Measurements from ENCODE around the gene SYNRG.

SYNRG gene

GRCh38 chr17:37494971-37495370 is 114.2 kb downstream of the SYNRG start:
- POLR2A ChIA-PET = no interaction called here
- CTCF ChIA-PET = interaction anchor here (0.7 kb wide), 1 partner anchor 109 kb away, joined by 3 read pairs; no protein-coding TSS in a partner anchor
- TF ChIP-seq FOXM1 (IDR thresholded peaks at IDR 0.05; ENCODE audit: borderline replicate concordance) (no peak), ARNT (IDR thresholded peaks at IDR 0.05) (no peak), FOXA1 (IDR thresholded peaks at IDR 0.05) (no peak), L3MBTL2 (conservative IDR thresholded peaks at IDR 0.05) (no peak), NFRKB (IDR thresholded peaks at IDR 0.05) (no peak)
- no peak for DNase-seq (ENCODE audit: extremely low spot score)

GRCh38 chr17:37494401-37494831 is 114.8 kb downstream of the SYNRG start:
- ChIA-PET POLR2A (no interaction called here), CTCF (interaction anchor here (0.7 kb wide), 1 partner anchor 108 kb away, joined by 3 read pairs; no protein-coding TSS in a partner anchor)
- no peak for DNase-seq (ENCODE audit: extremely low spot score)
- no peak for TF ChIP-seq BHLHE40 (IDR thresholded peaks at IDR 0.05; ENCODE audit: borderline replicate concordance)
- no peak for TF ChIP-seq ELF4 (IDR thresholded peaks at IDR 0.05)
- no peak for TF ChIP-seq LEF1 (IDR thresholded peaks at IDR 0.05; ENCODE audit: borderline replicate concordance)
- no peak for TF ChIP-seq PKNOX1 (IDR thresholded peaks at IDR 0.05)
- TF ChIP-seq FOXA1 (IDR thresholded peaks at IDR 0.05) = no peak
- no peak for TF ChIP-seq HDGF (IDR thresholded peaks at IDR 0.05; ENCODE audit: borderline replicate concordance)
- no peak for TF ChIP-seq ARNT (IDR thresholded peaks at IDR 0.05)
- TF ChIP-seq ZNF384 (IDR thresholded peaks at IDR 0.05) = no peak

- POLR2A ChIA-PET = no interaction called here
- TF ChIP-seq FOXA1 (IDR thresholded peaks at IDR 0.05) (no peak), L3MBTL2 (conservative IDR thresholded peaks at IDR 0.05) (no peak), PKNOX1 (IDR thresholded peaks at IDR 0.05) (no peak), SUZ12 (IDR thresholded peaks at IDR 0.05) (no peak), FOXK2 (IDR thresholded peaks at IDR 0.05) (no peak), CTBP1 (IDR thresholded peaks at IDR 0.05; ENCODE audit: borderline replicate concordance) (no peak), SP1 (IDR thresholded peaks at IDR 0.05) (no peak), ZNF384 (IDR thresholded peaks at IDR 0.05) (no peak), BHLHE40 (IDR thresholded peaks at IDR 0.05; ENCODE audit: borderline replicate concordance) (no peak)
These were observed 115.8 kb downstream of the SYNRG start for GRCh38 chr17:37493249-37494027.

GRCh38 chr17:37492167-37492566 is 117.1 kb downstream of the SYNRG start:
- DNase-seq (ENCODE audit: extremely low spot score) = no peak
- CTCF ChIA-PET = interaction anchor here (0.7 kb wide), 2 partner anchors 16 to 55 kb away, joined by 4 to 6 read pairs; no protein-coding TSS in a partner anchor
- POLR2A ChIA-PET = interaction anchor here (0.8 kb wide), 1 partner anchor 85 kb away, joined by 3 read pairs; no protein-coding TSS in a partner anchor
- TF ChIP-seq HDGF (IDR thresholded peaks at IDR 0.05; ENCODE audit: borderline replicate concordance) = no peak

More at GRCh38 chr17:37493249-37494027, 115.8 kb downstream of the SYNRG start:
- no peak for DNase-seq (ENCODE audit: extremely low spot score)
- CTCF ChIA-PET = no interaction called here

DNA sequence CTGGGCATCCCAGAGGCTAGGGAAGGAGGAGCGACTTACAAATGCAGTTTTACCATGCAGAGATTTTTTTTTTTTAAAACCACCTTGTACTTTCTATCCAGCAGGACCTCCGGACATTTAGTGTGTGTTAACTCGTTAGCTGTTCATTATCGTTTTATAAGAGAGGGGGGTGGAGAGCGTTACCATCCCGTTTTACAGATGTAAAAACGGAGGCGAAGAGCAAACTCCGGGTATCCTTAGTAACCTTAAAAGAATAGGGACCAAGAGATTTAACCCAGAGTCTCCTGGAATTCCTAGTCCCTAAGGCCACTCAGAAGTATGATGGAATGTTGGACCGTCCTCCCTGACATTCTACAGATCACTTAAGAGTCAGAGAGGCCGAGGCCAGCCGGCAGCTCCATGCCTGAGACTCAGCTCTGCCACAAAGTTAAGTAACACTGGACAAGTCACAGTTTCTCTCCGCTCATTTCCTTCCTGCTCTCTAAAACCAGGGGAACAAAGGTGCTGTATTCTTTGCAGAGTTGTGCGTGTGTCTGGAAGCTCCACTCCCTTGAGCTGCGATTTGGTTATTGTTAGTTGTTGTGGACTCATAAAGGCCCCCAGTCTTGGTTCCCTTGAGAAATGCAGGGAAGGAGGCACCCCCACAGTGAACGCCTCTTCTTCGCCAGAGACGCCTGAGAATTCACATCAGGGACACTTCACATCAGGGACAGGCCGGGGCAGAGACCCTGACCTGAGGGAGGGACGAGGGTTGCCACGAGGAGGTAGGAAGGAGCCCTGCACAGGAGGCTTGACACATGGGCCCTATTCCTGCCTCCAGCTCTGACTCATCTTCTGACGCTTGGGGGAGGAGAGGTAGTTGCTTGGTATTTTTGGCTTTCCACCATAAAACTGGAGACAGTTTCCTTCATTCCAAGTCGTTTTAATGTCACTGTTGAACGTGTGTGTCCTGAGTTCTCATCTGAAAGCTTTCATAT is 118.3 kb downstream of the SYNRG start:
- peak; percentile 33 for DNase-seq (ENCODE audit: extremely low spot score)
- ChIA-PET CTCF (interaction anchor here (0.6 kb wide), 1 partner anchor 11 kb away, joined by 4 read pairs; no protein-coding TSS in a partner anchor), POLR2A (interaction anchor here (0.7 to 1.4 kb wide), 4 partner anchors 9 to 280 kb away, joined by 3 to 5 read pairs (median 3); no protein-coding TSS in a partner anchor)
- TF ChIP-seq L3MBTL2 (conservative IDR thresholded peaks at IDR 0.05) (peak; percentile 76), ELF4 (IDR thresholded peaks at IDR 0.05) (no peak), PKNOX1 (IDR thresholded peaks at IDR 0.05) (no peak), CTBP1 (IDR thresholded peaks at IDR 0.05; ENCODE audit: borderline replicate concordance) (no peak), LEF1 (IDR thresholded peaks at IDR 0.05; ENCODE audit: borderline replicate concordance) (no peak)

DNA sequence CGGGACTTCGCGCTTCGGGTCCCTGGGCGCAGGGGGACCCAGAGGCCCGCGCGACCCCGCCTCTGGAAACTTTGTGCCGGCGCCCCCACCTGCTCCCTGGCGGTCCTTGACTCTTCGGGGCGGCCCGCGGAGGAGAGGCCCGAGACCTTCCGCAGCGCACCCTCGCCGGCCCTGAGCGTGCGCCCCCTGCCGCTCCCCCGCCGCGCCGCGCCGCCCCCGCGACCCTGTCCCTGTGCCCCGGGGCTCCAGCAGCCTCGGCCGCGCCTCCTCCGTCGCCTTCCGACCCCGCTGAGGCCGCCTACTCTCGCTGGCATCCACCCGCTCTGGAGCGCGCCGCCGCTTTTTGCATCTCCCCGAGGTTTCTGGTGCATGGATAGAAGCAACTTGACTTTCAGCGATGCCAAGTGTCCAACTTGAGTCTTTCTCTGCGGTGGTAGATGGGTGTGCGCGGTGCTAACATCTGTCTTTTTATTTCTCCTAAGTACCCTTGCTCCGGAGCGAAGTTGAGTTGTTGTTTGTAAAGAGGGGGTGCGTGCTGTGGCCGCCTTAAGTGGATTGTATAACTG is 119.1 kb downstream of the SYNRG start:
- DNase-seq (ENCODE audit: extremely low spot score) = peak; percentile 34
- TF ChIP-seq SUZ12 (IDR thresholded peaks at IDR 0.05) (no peak), CTBP1 (IDR thresholded peaks at IDR 0.05; ENCODE audit: borderline replicate concordance) (no peak), LEF1 (IDR thresholded peaks at IDR 0.05; ENCODE audit: borderline replicate concordance) (no peak), HDGF (IDR thresholded peaks at IDR 0.05; ENCODE audit: borderline replicate concordance) (no peak), NFRKB (IDR thresholded peaks at IDR 0.05) (no peak)
- POLR2A ChIA-PET = interaction anchor here (0.5 to 1.4 kb wide), 7 partner anchors 10 to 217 kb away, joined by 3 to 5 read pairs (median 3); partner anchors contain the start of genes ACACA and TADA2A
- CTCF ChIA-PET = interaction anchor here (0.6 kb wide), 1 partner anchor 10 kb away, joined by 4 read pairs; no protein-coding TSS in a partner anchor

Measured in HEK293T (cell line).